ENCODE measurements around the gene SLC28A2.
"Not testable (repeated sequence)": the region's sequence is repeated elsewhere in the genome, so short reads cannot be mapped to it uniquely, and the experiment has no call there.

Gene SLC28A2, protein sequence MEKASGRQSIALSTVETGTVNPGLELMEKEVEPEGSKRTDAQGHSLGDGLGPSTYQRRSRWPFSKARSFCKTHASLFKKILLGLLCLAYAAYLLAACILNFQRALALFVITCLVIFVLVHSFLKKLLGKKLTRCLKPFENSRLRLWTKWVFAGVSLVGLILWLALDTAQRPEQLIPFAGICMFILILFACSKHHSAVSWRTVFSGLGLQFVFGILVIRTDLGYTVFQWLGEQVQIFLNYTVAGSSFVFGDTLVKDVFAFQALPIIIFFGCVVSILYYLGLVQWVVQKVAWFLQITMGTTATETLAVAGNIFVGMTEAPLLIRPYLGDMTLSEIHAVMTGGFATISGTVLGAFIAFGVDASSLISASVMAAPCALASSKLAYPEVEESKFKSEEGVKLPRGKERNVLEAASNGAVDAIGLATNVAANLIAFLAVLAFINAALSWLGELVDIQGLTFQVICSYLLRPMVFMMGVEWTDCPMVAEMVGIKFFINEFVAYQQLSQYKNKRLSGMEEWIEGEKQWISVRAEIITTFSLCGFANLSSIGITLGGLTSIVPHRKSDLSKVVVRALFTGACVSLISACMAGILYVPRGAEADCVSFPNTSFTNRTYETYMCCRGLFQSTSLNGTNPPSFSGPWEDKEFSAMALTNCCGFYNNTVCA

DNA sequence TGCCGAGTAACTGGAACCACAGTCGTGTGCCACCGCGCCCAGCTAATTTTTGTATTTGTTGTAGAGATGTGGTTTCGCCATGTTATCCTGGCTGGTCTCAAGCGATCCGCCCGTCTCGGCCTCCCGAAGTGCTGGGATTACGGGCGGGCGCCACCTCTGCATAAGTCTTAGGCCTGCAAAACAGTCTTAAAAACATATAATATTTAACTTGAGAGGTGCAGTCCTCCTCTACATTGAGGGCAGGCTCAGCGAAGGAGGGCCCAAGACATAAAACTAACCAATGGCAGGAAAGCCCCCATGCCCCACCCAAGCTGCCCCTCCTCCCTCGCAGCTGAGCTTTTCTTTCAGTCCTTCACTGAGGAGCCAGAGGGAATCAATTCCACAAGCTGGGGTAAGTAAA, at the start of gene SLC28A2:
SLC28A2 (plus strand) TSS at position 347 of the 400 bp plus-strand sequence. CDS start 982 bp downstream, outside the sequence.
- DNase-seq (ENCODE audit: low read depth in 3 of 3, low spot score in 1 of 3): no peak

DNA sequence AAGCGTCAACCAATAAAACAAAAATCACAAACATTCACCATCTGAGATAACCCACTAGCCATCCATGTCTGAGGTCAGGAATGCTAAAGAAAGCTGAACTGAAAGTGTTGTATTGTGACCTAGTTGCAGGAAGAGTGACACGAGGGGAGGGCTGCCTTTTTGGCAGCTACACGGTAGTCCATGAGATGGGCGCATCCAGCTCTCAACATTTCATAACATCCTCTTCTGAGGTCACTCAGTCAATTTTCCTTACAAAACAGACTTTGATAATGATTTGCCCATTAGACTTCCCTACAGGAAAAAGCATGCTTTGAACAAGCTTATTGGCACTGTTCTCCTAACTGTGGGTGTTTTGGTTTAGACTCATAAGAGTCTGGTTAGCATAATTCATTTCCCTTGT, 48.9 kb upstream of the SLC28A2 start:
- no peak for DNase-seq (ENCODE audit: low read depth in 3 of 3, low spot score in 1 of 3)

DNA sequence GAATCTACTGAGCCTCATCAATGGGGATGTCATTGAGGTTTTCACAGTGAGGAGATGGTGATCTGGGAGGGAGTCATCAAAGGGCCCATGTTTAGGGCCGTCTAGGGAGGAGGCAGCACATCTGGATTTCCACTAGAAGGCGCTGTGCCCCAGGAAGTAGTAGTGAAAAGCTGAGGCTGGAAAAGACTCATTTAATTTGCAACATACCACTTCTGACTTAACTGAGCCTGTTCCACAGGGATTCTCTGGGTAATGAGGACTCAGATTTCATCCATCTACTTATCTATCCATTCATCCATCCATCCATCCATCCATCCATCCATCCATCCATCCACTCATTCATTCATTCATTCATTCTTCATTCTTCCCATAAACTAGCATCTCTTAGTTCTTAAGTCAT, 46.8 kb upstream of the SLC28A2 start:
- DNase-seq (ENCODE audit: low read depth in 3 of 3, low spot score in 1 of 3): no peak

DNA sequence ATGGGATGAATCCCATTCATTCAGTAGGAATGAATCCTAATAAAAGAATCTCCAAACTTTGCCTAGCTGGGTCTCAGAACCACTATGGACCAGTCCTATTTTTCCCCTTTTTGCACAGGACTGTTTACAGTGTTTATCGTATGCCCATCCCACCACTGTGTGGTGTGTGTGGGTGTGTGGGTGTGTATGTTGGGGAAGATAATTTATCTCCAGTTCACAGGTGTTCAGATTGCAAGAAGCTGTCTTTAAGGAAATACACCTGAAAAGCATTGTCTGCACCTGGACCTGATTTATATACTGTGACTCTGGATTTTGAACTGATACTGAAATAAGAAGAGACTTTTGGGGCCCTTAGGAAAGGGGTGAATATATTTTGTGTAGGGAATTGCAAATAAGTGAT, 39.5 kb upstream of the SLC28A2 start:
- no peak for DNase-seq (ENCODE audit: low read depth in 3 of 3, low spot score in 1 of 3)

DNA sequence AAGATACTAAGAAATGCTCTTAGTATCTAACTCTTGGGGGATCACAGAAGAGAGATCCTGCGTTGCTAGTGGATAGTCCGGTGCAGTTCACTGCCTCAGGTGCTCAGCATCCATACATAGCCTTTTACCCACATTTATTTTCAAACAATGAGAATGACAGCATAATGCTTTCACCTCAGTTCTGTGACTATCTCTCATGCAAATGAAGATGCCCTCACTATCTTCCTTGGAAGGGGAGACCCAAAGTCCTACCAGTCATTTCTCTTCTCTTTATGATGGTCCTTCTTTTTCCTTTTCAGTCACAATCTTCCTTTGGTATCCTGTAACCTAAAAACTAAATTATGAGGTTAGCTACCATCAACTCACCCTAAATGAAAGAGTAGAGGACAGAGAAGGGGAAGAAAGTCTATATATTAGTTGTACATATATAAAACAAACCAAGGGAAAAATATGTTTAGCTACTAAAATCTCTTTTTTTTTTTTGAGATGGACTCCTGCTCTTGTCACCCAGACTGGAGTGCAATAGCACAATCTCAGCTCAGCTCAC, 30.9 kb upstream of the SLC28A2 start:
- no peak for DNase-seq (ENCODE audit: low read depth in 3 of 3, low spot score in 1 of 3)

DNA sequence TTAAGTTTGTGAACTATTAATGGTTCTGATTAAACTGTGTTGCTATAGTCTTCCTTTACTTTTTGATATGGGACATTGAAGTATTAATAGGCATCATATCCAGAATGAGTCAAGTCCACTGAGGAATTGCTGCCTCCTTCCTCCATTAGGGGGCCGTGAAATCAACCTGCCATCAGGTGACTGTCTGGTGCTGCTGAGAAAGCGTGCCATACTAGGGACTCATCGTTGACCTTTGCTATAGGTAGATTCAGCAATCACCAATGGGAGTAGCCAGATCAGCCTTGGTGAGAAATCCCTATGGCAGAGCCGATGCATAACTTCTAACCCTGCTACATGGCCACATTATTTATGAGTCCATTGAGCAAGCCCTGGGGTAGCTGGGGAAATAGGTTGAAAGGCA, 30.1 kb upstream of the SLC28A2 start:
- DNase-seq (ENCODE audit: low read depth in 3 of 3, low spot score in 1 of 3): no peak

DNA sequence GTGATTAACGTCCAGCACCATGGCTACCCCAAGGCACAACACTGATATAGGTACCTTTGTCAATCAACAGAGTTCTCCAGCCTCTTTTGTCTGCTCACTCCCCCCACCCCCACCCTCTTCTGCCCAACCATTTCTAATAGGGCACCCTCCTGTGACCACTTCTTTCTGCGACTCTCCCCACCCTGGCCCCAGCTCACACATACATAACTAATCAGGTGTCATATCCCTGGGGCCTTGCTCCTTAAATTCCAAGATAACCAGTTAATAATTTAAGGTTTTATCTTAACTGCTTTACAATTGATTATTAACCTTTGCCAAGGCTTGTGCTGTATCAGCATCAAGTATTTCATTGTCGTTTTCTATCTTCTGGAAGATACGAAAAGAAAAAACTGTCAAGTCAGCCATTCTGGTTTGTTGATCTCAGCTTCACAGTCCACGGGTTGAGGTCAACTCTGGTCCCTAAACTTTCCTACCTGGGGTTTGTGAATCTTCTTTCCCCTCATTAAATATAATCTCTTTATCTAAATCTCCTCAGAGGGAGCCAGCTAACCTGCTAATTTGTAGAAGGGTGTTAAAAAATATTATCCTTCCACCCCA, 27.3 kb upstream of the SLC28A2 start:
- DNase-seq (ENCODE audit: low read depth in 3 of 3, low spot score in 1 of 3): no peak

DNA sequence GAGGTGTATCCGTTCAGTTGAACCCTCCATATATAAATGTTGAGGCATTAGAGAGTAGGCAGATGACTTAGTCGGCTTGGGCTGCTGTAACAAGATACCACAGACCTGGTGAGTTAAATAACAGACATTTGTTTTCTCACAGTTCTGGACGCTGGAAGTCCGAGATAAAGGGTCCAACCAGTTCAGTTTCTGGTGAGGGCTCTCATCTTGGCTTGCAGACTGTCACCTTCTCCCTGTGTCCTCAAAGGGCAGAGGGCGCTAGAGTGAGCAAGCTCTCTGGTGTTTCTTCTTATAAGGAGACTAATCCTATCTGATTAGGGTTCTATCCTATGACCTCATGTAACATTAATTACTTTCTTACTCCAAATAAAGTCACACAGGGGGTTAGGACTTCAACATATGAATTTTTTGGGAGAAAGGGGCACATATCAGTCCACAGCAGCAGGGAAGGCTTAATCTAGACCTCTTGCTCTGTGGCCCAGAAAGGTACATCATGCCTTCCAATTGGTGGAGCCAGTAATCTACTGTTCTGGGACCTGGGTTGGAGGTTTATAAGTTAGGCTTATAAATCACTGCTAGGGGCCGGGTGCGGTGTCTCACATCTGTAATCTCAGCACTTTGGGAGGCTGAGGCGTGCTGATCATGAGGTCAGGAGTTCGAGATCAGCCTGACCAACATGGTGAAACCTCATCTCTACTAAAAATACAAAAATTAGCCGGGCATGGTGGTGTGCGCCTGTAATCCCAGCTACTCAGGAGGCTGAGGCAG, 26.3 kb upstream of the SLC28A2 start:
- DNase-seq (ENCODE audit: low read depth in 3 of 3, low spot score in 1 of 3): no peak

DNA sequence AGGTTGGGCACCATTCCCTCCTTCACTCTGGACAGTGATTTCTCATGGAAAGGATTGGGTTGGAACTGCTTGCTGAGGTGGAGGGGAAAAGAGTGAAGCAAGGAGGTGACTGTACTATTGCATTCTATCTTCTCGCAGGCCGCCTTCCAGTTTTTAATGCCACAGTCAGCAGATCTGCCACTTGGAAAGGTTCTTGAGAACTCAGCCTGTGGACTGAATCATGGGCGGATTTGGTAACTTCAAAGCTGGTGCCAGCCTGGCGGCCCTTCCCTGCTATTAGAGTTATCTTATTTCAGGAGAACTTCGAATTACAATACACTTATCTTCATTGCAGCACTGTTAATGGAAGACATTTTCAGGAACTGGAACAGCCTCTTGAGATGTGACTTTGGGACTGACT, 23.1 kb upstream of the SLC28A2 start:
- DNase-seq (ENCODE audit: low read depth in 3 of 3, low spot score in 1 of 3): no peak

DNA sequence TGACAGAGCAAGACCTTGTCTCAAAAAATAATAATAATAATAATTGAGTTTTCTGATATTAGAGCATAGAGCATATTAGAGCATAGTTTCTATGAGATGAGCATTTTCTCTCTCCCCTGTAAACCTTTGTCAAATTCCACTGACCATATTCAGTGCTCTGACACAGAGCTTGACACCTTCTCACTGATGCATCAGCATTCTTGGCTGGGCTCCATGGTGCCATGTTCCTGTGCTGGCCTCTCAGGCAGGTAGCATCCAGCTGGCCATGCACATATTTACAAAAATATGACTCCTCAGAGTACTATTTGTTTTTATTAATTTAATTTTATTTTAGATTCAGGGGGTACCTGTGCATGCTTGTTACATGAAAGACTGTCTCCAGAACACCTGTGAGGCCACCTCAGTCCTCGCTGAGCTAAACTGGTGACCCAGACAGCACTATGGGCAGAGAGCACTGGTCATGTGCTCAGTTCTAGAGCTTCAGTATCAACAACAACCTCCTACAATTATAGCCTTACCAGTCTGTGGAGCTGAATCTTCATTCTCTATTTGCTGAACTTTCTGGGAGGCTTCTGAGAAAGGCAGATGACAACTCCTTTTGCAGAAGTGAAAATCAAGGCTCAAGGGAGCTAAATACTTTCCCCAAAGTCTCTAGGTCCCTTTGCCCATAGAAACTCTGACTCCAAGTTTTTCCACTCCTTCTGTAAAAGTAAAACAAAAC, 21.6 kb upstream of the SLC28A2 start:
- no peak for DNase-seq (ENCODE audit: low read depth in 3 of 3, low spot score in 1 of 3)

DNA sequence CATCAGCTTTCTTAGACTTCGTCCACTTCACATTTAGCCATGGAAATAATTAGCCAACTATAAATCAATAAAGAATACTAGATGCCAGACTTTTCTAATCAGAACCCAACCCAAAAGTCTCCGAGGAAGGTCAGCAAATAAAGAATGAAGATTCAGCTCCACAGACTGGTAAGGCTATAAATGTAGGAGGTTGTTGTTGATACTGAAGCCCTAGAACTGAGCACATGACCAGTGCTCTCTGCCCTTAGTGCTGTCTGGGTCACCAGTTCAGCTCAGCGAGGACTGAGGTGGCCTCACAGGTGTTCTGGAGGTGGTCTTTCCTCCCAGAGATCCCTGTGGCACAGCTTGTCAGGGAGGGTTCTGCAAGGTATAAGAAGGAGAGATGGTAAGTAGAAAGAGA, 20.9 kb upstream of the SLC28A2 start:
- DNase-seq (ENCODE audit: low read depth in 3 of 3, low spot score in 1 of 3): no peak

DNA sequence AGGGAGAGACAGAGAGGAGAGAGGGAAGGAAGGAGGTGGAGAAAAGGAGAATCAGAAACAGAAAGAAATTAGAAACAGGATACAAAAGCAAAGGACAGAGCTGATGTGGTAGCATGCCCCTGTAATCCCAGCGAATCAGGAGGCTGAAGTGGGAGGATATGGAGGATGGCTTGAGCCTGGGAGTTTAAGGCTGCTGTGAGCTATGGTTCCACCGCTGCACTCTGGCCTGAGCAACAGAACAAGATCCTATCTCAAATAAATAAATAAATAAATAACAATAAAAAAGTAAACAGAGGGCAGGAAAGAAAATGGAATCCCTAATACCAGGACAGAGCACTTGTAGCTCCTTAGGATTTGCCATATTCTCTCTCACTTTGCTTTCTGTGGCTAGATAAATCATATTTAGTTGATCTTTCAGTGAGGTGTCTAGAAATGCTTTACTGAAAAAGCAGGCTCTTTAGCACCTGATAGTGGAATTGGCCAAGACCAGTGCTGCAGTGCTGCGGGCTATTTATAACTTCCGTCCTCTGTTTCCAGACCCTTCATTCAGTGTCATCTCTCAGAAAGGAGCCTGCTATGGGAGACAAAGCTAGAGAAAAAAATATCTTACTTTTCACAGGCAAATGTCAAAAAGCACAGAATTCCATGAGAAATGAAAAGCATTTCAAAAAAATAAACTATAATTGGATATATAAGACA, 20.0 kb upstream of the SLC28A2 start:
- DNase-seq (ENCODE audit: low read depth in 3 of 3, low spot score in 1 of 3): no peak

DNA sequence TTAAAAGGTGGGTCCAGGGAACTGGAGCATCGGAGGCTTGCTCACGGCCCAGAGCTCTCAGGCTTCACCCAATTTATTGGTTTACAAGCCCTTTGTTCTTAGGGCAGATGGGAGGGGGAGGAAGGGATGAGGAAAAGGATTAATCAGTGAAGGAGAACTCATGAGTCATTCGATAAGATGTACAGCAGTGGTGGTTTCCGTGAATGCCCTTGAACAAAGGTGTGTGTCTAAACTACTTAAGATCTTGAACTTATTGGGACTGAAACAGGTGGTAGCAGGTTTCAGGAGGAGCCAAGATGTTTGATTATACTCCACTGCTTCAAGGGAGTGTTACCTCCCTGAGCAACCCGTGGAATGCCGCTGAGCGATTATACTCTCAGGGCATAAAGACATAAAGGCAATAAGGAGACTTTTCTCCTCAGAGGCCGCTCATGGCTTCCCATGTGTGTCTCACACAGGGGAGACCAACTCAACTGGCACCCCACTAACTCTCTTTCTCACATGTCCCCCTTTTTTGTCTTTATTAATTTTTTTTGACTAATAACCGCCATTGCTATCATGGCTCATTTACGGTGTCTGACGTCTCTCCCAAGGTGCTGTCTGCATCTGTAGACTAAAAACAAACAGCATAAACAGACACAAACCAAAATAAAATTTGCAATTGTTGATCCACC, 17.3 kb upstream of the SLC28A2 start:
- no peak for DNase-seq (ENCODE audit: low read depth in 3 of 3, low spot score in 1 of 3)

DNA sequence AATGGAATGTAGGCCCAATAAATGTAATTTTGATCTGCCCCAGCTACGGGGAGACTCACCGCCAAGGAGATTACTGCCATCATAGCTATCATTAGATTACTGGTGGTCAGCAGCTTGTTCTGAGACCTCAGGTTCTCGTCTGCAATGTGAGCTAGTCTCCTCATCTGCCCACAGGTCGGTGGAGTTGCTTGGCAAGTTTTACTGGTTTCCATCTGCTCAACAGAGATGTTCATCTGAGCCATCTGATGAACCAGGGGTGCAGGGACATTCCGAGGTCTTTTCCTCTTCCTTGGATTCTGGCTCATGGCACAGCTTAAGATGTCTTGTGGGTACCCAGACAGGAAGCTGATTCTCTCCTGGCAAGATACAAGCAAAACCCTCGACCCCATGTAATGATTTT, 15.2 kb upstream of the SLC28A2 start:
- DNase-seq (ENCODE audit: low read depth in 3 of 3, low spot score in 1 of 3): not testable (repeated sequence)

DNA sequence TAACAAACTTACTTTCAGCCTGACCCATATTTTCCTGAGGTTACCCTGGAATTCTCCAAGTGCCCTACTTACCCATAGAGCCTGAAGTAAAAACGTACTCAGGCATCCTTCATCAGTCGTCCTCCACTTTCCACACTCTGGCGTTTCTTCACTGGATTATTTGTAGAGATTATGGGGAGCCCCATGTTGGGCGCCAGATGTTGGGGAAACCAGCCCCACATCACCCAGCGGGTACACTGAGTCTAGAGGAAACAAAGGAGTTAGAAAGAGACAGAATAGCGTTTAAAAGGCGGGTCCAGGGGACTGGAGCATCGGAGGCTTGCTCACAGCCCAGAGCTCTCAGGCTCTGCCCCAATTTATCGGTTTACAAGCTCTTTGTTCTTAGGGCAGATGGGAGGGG, 9.7 kb upstream of the SLC28A2 start:
- DNase-seq (ENCODE audit: low read depth in 3 of 3, low spot score in 1 of 3): no peak

DNA sequence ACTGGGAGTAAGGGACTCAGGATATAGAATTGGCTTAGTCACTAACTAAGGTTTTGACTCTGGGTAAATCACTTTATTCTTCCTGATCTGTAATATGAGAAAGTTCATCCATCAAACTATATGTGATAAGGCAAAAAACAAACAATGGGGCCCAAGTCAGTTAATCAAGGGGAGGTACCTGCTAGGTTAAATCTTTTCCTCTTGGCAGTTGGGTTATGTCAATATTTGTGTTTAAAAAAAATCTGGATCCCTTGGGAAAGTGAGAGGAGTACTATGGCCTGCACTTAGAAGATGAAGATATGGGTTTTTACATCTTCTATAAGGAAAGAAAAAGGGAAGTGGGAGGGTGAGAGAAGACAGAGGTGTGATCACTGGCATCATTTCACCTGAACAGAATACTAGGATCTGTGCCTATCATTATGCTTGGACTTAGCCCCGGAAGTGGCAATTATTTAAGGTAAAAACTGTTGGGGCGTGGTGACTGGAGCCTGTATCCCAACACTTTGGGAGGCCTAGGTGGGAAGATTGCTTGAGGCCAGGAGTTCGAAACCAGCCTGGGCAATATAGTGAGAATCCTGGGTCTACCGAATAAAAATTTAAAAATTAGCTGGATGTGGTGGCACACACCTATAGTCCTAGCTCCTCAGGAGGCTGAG, 2.8 kb upstream of the SLC28A2 start:
- DNase-seq (ENCODE audit: low read depth in 3 of 3, low spot score in 1 of 3): no peak

DNA sequence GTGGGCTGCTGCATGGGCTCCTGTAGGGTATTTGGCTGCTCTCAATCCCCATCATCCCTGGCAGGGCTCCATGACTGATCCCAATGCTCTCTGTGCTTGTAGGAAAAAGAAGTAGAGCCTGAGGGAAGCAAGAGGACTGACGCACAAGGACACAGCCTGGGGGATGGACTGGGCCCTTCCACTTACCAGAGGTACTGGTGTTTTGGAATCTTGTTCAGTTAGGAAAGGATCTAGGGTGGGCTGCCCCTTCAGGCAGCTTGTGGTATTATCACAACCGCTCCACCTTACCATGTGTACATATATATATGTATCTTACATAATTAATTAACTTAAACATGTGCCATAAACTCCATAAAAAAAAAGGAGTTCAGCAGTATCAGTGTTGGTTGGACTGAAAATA, 1.3 kb downstream of the SLC28A2 start:
- no peak for DNase-seq (ENCODE audit: low read depth in 3 of 3, low spot score in 1 of 3)

DNA sequence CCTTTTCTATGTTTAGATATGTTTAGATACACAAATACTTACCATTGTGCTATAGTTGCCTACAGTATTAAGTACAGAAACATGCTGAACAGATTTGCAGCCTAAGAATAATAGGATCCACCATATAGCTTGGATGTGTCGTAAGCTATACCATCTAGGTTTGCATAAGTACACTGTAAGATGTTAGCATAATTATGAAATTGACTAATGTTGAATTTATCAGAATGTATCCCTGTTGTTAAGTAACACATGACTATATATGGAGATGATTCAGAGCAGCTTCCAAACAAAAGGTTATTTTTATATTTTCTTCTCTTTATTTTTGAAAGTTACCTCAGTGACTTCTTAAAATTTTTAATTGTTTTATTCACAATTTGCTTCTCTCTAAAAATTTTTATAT, 2.4 kb downstream of the SLC28A2 start:
- no peak for DNase-seq (ENCODE audit: low read depth in 3 of 3, low spot score in 1 of 3)

DNA sequence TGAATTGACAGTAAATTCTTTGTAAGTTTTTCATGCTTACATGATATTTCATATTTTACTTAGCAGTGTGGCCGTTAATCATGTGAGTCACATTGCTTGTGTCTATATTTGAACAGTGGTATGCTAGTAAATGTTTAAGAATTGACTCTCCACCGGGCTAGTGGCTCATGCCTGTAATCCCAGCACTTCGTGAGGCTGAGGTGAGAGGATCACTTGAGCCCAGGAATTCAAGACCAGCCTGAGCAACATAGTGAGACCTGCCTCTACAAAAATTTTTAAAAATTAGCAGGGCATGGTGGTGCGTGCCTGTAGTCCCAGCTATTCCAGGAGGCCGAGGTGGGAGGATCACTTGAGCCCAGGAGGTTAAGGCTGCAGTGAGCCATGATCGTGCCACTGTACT, 2.8 kb downstream of the SLC28A2 start:
- not testable (repeated sequence) for DNase-seq (ENCODE audit: low read depth in 3 of 3, low spot score in 1 of 3)
